GM18505 (cell line): Measurements from ENCODE around the gene LRWD1.
"Not testable (repeated sequence)": the region's sequence is repeated elsewhere in the genome, so short reads cannot be mapped to it uniquely, and the experiment has no call there.

Experiments used
- ATAC-seq: cut with Tn5 transposase; IDR thresholded peaks from one replicate; pipeline ENCODE4 v1.9.1; 2021; ENCODE audit not compliant: unreplicated experiment
- POLR2A ChIP-seq: IDR thresholded peaks from 4 replicates; pipeline ENCODE4 v1.6.1; 2011; ENCODE audit warnings: borderline replicate concordance; ENCODE audit not compliant: insufficient read depth, insufficient read length; ENCODE audit errors: extremely low read depth

Gene LRWD1

DNA sequence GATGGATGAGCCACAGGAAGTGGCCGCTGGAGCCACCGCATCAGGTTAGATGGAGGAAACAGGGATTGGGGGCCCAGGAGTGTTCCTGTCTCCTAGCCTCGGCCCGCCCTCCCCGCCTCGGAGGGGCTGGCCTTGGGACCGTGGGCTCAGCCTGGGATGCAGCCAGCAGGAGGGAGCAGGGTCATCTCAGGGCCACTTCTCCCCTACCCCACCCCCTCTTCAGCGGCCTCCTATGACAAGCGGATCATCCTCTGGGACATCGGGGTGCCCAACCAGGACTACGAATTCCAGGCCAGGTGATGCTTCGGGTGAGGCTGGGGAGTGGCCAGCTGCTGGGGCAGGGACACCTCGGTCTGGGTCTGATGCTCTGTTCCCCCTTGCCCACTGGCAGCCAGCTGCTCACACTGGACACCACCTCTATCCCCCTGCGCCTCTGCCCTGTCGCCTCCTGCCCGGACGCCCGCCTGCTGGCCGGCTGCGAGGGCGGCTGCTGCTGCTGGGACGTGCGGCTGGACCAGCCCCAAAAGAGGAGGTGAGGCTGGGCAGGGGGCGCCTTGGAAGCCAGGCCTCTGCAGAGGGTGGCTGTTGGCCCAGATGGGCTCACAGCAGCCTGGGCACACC, 4.7 kb downstream of the LRWD1 start:
- no peak for TF ChIP-seq POLR2A

DNA sequence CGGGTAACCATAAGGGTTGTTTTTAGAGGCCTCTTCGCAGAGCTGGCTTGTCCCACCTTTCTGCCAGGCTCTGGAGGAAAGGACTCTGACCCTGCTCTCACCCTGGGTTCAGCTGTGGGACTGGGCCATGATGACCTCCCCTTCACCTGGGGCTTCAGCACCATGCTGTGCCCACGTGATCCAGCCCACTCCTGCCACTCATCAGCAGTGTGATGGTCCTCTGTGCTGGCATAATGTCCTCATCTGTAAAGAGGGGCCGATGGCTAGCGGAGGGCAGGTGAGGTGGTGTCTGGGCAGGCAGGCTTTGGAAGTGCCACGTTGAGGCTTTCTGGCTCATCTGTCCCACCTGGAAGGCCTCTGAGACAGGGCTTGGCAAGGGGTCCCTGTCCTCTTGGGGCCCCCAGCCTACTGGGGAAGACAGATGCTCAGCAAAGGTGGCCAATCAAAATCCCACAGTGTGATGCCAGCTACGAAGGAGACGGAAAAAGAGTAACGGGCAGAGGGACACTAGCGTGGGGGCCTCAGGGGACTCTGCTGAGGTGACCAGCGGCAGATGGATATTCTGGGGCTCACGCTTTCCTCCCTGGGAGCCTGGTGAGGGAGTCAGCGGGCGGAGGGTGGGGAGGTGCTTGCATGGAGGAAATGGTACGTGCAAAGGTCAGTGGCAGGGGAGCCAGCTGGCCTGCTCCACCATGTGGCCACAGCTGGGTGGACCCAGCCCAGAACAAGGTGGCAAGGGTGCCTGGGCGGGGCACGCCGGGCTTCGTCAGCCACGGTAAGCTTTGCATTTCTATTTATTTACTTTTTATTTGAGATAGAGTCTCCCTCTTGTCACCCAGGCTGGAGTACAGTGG, 5.4 kb downstream of the LRWD1 start:
- no peak for TF ChIP-seq POLR2A

More for the DNA sequence above, 4.7 kb downstream of the LRWD1 start:
- ATAC-seq, result no peak

DNA sequence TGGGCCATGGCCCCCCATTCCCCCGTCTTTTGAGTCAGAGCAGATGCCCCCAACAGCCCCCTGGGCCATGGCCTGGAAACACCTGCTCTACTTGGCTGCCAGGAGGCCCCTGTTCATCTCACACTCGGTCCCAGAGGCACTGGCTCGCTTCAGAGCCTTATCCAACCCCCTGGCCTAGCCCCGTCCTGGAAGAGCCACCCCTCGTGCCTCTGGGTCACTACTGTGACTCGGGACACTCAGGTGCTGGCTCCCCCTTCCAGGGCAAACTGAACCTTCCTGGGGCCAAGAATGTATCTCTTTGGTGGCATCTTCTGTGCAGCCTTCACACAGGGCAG, 7.0 kb downstream of the LRWD1 start:
- no peak for TF ChIP-seq POLR2A
- no peak for ATAC-seq

More for the DNA sequence above, 5.4 kb downstream of the LRWD1 start:
- no peak for ATAC-seq

DNA sequence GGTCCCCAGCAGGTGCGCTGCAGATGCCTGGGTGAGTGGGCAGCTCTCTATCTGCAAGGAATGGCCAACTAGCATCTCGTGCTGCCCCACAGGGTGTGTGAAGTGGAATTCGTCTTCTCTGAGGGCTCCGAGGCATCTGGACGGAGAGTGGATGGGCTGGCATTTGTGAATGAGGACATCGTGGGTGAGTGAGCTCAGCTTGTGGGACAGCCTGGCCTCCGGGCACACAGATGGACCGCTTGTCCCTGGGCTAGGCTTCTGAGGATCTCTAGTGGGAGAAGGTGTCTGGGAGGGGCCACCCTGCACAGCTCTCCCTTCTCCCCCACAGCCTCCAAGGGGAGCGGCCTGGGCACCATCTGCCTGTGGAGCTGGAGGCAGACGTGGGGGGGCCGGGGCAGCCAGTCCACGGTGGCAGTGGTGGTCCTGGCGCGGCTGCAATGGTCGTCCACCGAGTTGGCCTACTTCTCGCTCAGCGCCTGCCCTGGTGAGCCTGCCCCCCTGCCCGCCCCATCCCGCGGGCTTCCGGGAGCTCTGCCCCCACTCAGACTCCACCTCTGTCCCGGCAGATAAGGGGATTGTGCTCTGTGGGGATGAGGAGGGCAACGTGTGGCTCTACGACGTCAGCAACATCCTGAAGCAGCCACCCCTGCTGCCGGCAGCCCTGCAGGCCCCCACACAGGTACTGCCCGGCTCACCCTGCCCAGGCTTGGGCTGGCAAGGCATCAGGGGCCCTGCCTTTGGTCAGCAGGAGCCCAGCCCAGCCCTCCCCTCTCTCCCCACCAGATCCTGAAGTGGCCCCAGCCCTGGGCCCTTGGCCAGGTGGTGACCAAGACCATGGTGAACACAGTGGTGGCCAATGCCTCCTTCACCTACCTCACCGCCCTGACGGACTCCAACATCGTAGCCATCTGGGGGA, 7.6 kb downstream of the LRWD1 start:
- peak; percentile 31 for TF ChIP-seq POLR2A
- no peak for ATAC-seq

DNA sequence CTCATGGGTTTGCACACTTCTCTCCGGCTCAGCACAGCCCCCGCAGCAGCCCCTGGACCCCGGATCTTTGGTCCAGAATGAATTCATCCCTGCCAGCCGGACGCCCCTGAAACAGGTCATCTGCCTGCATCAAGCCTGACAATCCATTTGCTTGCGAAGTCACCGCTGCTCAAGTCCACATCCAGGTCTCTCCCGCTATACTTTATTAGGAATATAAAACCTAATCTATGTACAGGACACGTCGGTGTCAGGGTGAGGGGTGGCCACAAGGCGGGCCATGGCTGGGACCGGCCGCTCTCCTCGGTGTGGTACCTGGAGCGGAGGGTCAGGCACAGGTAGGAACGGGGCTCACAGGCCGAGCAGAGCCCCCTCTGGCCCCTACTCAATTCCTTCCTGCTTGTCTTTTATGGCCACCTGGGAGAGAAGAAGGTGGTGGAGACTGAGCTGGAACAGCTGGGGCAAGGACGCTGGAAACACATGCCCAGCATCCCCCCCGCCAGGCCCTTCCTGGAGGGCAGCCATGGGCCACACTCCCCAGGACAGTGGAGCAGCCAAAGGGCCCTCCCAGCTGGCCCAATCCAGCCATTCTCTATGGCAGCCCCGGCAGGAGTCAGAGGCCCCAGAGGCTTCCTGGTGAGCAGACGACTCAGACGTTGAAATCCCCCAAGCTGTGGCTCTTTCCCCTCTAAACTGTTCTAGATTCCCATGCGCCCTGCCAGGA, 8.6 kb downstream of the LRWD1 start:
- TF ChIP-seq POLR2A, result no peak
- no peak for ATAC-seq

DNA sequence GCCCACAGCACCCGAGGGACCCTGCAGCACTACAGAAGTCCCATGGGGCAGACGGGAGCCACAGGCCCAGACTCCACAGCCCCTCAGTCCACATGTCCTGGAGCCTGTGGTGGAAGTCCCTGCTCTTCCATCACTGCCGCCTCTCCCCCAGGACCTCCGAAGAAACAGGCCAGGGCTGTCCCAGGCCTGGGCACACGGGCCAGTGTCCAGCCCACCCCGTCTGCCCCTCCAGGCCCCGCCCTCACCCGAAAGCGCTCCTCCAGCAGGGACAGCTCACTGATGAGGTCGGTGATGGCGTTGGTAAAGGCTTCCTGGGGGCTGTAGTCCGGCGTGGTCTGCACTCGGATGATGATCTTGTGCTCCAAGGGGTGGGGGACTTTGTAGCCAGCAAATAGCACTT, 9.3 kb downstream of the LRWD1 start:
- not testable (repeated sequence) for ATAC-seq

DNA sequence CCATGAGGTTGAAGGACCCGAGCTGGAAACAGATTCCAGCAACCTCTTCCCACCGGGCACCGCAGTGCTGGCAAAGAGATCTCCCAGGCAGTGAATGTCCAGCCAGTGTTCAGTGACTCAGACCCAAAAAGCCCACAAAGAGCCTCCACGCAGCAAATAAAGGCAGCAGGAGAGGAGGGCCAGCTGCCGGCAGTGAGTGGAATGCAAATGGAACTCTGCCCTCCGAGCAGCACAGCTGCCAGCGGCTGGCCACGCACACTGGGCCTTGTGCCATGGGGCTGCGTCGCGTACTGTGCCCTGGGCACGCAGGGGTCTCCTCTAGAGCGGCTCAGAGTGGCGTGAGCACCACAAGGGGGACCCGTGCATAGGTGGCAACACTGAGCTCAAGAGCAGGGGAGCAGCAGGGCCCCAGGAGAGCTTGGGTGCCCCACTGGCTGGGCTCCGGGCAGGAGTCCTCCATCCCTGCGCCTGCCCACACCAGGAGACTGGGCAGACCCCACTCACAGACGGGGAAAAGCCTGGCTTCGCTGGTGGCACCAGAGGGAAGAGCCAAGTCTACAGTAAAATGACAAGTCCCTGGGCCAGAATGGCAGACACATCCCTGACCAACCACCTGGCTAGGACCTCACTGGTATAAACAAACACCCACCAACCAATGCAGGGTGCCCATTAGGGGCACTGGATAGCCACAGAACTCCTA, 10.1 kb downstream of the LRWD1 start:
- not testable (repeated sequence) for ATAC-seq

DNA sequence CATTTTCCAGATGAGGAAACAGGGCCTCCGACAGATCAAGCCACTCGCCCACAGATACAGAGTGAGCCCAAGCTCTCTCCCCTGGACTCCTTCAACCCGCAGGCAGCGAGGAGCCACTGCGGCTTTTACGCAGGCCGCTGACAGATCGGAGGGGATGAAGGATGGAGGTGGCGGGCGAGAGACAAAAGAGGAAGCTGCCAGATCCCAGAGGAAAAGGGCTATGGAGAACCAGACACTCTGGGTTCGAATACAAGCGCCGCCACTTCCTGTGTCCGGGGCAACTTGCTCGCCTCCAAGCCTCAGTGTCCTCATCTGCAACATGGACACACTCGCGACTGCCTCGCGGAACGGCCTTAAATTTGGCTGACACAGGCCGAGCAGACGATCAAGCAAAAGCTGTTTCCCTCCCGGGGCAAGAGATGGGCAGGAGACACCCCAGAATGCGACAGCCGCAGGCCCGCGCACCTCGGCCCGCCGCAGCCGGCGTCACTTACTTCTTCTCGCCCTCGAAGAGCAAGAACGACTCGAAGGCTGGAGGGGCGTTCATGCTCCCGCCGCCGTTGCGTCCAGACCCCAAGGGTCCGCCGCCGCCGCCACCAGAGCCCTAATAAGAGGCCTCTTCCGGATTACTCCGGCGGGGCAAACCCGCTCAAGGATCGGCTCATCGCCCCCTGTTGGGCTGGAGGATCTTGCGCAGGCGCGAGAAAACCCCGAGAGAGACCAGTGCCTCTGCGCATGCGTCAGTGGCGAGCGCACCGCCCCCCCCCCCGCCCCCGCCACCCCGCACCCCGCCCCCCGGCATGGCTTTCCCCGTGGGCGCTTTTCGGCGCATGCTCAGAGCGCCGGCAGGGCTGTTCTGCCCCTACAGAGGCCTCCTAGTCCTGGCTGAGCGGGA, 13.8 kb downstream of the LRWD1 start, which contains the start of gene POLR2J:
POLR2J (minus strand) TSS at position 609 of the 895 bp plus-strand sequence; CDS start at position 547, 62 bp downstream.
- ATAC-seq, result peak; percentile 80

DNA sequence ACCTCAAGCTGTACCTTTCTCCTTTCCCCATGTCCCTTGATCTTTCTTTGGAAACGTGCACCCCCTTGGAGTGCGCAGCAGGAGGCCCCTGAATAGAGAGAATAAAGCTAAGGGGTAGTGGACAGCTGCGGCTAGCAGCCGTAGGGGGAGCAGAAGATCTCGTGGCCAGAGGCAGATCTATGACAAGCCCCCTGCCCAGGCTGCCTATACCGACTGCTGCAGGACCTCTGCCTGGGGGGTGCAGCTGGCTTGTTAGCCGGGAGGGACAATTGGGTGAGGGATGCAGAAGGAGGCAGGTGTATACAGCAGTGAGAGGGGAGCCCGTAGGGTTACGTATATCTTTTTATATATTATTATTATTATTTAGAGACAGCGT, 14.4 kb downstream of the LRWD1 start:
- peak; percentile 29 for ATAC-seq

DNA sequence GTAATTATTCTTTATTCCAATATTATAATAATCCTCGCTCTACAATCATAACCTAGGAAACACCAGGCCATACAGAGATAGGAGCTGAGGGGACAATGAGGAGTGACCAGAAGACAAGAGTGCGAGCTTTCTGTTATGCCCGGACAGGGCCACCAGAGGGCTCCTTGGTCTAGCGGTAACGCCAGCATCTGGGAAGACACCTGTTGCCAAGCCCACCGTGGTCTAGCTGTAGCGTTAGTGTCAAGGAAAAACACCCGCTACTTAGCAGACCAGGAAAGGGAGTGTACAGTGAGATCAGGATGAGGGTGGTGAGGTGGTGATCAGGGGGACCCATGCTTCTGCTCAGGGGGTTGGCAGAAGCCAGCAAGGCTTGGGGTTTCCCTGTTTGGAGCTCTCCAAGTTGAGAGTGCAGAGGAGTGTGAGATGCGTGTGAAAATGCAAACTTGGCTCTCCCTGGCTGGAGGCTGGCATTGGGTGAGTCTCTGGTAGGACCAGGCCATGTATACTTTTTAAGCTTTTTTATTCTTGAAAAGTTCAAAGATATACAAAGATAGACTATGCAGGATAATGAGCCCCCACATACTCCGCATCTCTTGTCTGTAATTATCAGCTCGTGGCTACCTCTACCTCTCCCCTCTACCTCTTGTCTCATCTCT, 15.3 kb downstream of the LRWD1 start:
- ATAC-seq, result not testable (repeated sequence)

DNA sequence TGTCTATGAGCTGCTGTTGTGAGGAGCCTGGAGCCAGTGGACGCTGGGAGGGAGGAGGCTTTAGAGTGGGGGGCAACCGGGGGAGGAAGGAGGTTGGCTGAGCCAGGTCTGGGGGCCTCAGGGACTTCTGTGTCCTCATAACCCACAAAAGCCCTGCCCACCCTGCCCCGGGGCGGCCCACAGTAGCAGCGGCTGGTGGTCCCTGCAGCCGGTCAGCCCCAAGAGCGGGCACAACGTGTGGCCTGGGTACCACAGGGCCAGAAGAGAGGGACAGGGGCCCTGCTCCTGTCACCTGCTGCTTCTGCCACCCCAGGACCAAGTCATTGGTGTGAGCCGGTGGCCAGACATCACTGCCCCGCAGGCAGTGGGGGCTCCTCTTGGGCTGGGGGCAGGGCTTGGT, 17.2 kb downstream of the LRWD1 start:
- ATAC-seq, result not testable (repeated sequence)

DNA sequence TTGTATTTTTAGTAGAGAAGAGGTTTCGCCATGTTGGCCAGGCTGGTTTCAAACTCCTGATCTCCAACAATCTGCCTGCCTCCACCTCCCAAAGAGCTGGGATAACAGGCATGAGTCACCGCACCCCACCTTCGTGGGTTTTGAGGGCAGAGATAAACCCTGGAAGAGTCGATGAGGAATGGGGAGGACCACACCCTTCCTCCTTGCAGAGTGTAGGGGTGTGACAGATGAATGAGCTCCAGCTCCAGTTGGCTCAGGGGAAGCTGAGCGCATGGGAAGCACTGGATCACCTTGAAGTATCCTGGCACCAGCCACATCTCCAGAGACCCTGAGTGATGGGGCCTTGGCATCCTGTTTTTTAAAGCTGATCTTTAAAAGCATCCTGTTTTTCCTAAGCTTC, 19.5 kb downstream of the LRWD1 start:
- ATAC-seq, result not testable (repeated sequence)

DNA sequence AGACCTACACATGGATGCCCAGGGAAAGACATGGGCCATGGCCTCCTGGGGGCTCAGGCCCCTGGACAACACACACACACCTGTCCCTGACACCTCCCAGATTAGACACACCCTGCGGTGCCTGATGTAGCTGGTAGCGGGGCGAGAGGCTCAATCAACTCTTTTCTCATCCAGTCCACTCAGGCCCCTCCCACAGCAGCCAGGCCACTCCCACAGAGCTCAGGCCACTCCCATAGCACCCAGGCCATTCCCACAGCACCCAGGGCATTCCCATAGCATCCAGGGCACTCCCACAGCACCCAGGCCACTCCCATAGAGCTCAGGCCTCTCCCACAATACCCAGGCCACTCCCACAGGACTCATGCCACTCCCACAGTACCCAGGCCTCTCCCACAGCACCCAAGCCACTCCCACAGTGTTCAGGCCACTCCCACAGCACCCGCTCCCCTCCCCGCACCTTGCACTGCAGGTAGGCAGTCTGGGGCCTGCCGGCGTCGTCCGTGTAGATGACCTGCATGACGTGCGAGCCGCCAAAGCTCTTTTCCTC, 25.8 kb downstream of the LRWD1 start:
- ATAC-seq, result not testable (repeated sequence)

DNA sequence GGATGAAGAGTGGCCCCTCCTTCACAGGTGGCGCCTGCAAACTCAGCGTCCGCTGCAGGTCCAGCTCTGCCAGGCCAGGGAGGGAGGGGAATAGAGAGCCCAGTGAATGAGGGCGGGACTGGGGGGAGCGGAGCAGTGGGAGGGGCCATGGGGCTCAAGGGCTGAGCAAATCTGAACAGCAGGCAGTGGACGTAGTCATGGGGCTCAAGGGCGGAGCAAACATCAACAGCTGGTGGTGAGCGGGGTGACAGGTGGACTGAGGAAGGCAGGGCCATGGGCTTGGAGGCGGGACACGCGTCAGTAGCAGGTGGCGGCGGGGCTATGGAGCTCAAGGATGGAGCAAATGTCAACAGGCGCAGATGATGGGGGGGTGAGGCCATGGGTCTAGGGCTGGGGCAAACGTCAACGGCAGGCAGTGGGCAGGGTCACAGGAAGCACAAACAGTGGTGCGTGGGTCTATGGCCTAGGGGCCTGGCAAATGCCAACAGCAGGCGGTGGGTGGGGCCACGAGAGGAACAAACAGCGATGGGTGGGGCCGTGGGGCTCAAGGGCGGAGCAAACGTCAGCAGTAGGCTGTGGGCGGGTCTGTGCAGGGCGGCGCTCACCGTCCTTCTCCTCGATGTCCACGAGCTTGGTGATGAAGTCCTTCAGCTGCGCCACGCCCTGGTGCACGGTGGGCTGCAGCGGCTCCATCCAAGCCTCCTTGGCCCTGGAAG, 28.6 kb downstream of the LRWD1 start:
- ATAC-seq, result peak; percentile 28

DNA sequence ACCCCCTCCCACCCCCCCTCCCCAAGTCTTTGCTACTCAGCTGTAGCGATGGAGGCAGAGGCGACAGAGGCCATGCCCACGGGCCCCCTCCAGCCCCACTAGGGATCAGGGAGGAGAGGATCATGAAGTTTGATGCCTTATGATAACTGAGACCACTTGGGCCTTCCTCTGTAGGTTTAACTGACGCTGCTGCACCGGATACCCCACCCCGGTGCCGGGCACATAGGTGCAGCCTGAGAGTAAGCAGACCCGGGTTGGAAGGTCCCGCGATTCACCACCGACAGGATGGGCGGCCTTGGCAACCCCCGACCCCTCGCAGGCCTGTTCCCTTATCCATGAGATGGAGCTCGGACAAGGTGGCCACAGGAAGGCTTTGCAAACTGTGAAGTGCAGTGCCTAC, 29.2 kb downstream of the LRWD1 start:
- peak; percentile 1 for ATAC-seq

DNA sequence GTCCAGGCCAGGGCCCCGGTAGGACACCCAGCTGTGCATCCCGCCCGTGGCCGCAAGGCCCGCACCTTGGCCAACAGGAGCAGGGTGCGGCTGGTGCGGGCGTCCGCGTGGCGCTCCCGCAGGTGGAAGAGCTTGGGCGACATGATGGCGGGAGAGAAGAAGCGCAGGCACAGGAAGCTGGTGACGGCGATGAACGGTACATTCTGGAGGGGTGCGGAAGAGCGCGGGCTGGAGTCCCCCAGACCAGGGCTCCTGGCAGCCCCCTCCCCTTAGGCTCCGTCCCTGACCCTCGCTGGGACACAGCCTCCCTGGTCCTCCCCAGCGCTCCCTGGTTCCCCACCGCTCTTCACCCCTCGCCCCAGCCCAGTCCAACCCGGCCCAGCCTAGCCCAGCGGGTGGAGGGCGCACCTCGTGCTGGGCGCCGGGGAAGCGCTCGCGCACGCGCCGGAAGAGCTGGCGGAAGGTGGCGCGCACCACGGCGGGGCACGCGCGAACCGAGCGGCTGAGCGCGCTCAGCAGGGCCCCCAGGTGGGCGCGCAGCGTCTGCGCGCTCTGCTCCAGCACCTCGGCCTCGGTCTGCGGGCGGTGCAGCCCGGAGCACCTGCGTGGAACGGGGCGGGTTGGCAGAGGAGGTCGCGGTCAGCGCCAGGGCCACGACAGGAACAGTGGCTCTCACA, 29.8 kb downstream of the LRWD1 start:
- ATAC-seq, result peak; percentile 63
